IMR-90 (cell line): Measurements from ENCODE around the gene OTOGL.

Source experiments
- FOS ChIP-seq: fragments of 150-350 bp; IDR thresholded peaks from 2 replicates; pipeline ENCODE4 v1.6.1; 2016; ENCODE audit warnings: low read depth, low read length
- NFE2L2 ChIP-seq: fragments of 150-350 bp; IDR thresholded peaks from 2 replicates; pipeline ENCODE4 v1.6.1; 2016; ENCODE audit warnings: low read depth, mild to moderate bottlenecking, low read length
- POLR2A ChIP-seq: IDR thresholded peaks from 2 replicates; pipeline ENCODE4 v1.6.1; 2012; ENCODE audit warnings: mild to moderate bottlenecking, low read depth, low read length
- TF ChIP-seq, protein P1 (sequence below): conservative IDR thresholded peaks from 2 replicates; pipeline ENCODE4 v1.5.1; 2012; ENCODE audit warnings: mild to moderate bottlenecking, low read depth, low read length, improper control_type of control experiment

DNA sequence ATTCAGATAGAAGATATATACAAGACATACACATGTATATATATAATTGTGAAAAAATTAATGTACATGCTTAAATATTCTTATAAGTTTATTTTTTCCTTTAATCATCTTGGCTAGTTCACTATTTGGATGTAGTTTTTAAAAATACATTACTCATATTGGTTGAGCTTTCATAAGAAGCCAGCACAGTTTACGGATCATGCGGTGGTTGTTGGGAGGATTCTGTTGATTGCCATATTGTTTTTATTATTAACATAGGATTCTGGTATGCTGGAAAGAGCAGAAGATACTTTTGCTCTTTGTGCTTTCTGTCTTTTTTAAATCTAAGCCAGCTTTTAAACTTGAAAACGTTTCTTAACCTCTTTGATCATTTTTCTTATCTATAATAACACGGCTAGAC is 163.4 kb downstream of the OTOGL start:
- TF ChIP-seq POLR2A (no peak), FOS (no peak), NFE2L2 (no peak)
- TF ChIP-seq, protein P1, sequence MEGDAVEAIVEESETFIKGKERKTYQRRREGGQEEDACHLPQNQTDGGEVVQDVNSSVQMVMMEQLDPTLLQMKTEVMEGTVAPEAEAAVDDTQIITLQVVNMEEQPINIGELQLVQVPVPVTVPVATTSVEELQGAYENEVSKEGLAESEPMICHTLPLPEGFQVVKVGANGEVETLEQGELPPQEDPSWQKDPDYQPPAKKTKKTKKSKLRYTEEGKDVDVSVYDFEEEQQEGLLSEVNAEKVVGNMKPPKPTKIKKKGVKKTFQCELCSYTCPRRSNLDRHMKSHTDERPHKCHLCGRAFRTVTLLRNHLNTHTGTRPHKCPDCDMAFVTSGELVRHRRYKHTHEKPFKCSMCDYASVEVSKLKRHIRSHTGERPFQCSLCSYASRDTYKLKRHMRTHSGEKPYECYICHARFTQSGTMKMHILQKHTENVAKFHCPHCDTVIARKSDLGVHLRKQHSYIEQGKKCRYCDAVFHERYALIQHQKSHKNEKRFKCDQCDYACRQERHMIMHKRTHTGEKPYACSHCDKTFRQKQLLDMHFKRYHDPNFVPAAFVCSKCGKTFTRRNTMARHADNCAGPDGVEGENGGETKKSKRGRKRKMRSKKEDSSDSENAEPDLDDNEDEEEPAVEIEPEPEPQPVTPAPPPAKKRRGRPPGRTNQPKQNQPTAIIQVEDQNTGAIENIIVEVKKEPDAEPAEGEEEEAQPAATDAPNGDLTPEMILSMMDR = no peak
